Left ventricle myocardium inferior (tissue), 1 donor: Measurements from ENCODE around the gene CLTCL1. TPM values are rescaled to one million over a fixed set of nuclear protein-coding genes. Genes with fewer than 3 reads are reported as not detected.
"Not testable (repeated sequence)": the region's sequence is repeated elsewhere in the genome, so short reads cannot be mapped to it uniquely, and the experiment has no call there.

Experiments
- DNase-seq: peaks from one replicate; pipeline ENCODE4 v3.0.0-alpha.2; 2020
- H3K27ac ChIP-seq: fragments of 200-600 bp; replicated peaks from 2 replicates; pipeline ENCODE4 v1.8.0; 2021
- H3K27me3 ChIP-seq: fragments of 200-600 bp; 2 replicates; pipeline ENCODE4 v1.8.0; 2021; ENCODE audit warnings: low read depth
- H3K36me3 ChIP-seq: fragments of 200-600 bp; 2 replicates; pipeline ENCODE4 v1.8.0; 2021
- H3K4me1 ChIP-seq: fragments of 200-600 bp; 2 replicates; pipeline ENCODE4 v1.8.0; 2021
- H3K4me3 ChIP-seq: fragments of 200-600 bp; 2 replicates; pipeline ENCODE4 v1.8.0; 2021; ENCODE audit warnings: mild to moderate bottlenecking, moderate library complexity
- H3K9me3 ChIP-seq: fragments of 200-600 bp; replicated peaks from 2 replicates; pipeline ENCODE4 v1.8.0; 2021
- intact Hi-C: fragments of 100-400 bp; cut with micrococcal nuclease; formaldehyde crosslinking; loops from one replicate; pipeline ENCODE4 v1.11.0; 2022
- total RNA-seq: library from RNA; stranded (reverse); fragmentation: NEBNext Ultra II Directional; extraction: Animal tissue kit (Norgen Biotek cat#: 25700); gene quantifications from one replicate; pipeline ENCODE4 v1.2.1, GENCODE V29; 2021
- TF ChIP-seq, protein P1 (sequence below): fragments of 200-600 bp; IDR thresholded peaks from 2 replicates; pipeline ENCODE4 v1.8.0; 2021; ENCODE audit warnings: antibody characterized with exemption, mild to moderate bottlenecking, borderline replicate concordance
- donor health status: DM: no; HTN: yes; CAD: no; lungs with severe emphysema.

Gene CLTCL1
- total RNA-seq, 1 donor from 2014 or later = 9.4 TPM

DNA sequence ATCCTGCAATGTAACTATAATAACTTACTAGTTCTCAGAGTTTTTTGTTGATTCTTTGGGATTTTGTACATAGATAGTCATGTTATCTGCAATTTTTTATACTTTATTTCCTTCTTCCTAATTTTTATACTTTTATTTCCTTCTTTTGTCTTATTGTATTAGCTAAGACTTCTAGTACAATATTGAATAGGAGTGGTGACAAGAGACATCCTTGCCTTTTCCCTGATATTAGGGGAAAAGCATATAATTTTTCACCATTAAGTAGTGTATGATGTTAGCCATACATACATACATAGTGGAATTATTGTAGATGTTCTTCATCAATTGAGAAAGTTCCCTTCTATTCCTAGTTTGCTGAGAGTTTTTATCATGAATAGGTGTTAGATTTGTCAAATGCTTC, 27.8 kb upstream of the CLTCL1 start:
- H3K27ac ChIP-seq = no peak overlapping the region
- no peak for DNase-seq
- no peak overlapping the region for H3K4me3 ChIP-seq
- intact Hi-C loops = no loop called here
- H3K4me1 ChIP-seq = no peaks in the 10 kb centered on the region
- TF ChIP-seq, protein P1, sequence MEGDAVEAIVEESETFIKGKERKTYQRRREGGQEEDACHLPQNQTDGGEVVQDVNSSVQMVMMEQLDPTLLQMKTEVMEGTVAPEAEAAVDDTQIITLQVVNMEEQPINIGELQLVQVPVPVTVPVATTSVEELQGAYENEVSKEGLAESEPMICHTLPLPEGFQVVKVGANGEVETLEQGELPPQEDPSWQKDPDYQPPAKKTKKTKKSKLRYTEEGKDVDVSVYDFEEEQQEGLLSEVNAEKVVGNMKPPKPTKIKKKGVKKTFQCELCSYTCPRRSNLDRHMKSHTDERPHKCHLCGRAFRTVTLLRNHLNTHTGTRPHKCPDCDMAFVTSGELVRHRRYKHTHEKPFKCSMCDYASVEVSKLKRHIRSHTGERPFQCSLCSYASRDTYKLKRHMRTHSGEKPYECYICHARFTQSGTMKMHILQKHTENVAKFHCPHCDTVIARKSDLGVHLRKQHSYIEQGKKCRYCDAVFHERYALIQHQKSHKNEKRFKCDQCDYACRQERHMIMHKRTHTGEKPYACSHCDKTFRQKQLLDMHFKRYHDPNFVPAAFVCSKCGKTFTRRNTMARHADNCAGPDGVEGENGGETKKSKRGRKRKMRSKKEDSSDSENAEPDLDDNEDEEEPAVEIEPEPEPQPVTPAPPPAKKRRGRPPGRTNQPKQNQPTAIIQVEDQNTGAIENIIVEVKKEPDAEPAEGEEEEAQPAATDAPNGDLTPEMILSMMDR = no peak
- no peaks in the 10 kb centered on the region for H3K27me3 ChIP-seq
- H3K9me3 ChIP-seq = peaks cover 58% of the 10 kb centered on the region
- peaks cover 5% of the 10 kb centered on the region for H3K36me3 ChIP-seq

DNA sequence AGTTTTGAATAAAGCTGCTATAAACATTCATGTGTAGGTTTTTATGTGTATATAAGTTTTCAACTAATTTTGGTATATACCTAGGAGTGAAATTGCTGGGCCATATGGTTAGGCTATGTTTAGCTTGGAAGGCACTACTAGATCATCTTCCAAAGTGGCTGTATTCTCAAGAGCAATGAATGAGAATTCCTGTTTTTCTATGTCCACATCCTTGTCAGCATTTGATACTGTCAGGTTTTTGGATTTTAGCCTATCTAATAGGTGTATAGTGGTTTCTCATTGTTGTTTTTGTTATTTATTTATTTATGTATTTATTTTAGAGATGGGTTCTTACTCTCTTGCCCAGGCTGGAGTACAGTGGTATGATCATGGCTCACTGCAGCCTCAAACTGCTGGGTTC, 26.3 kb upstream of the CLTCL1 start:
- no peaks in the 10 kb centered on the region for H3K4me1 ChIP-seq
- peaks cover 5% of the 10 kb centered on the region for H3K36me3 ChIP-seq
- intact Hi-C loops = no loop called here
- no peak for DNase-seq
- H3K27ac ChIP-seq = no peak overlapping the region
- no peak overlapping the region for H3K4me3 ChIP-seq
- TF ChIP-seq, protein P1 = no peak
- peaks cover 56% of the 10 kb centered on the region for H3K9me3 ChIP-seq
- no peaks in the 10 kb centered on the region for H3K27me3 ChIP-seq

DNA sequence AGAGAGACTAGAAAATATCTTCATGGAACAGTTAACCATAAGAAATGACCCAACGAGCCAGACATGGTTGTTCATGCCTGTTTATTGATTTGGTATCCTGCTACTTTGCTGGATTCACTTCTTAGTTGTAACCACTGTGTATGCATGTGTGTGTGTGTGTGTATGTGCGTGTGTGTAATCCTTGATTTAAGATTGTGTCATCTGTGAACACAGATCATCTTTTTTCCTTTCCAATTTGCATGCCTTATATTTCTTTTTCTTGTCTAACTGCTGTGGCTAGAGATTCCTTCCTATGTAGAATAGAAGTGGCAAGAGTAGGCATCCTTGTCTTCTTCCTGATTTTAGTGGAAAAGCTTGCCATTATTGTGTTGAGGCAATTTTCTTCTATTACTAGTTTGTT, 16.4 kb upstream of the CLTCL1 start:
- H3K27me3 ChIP-seq = no peaks in the 10 kb centered on the region
- no peaks in the 10 kb centered on the region for H3K9me3 ChIP-seq
- DNase-seq = no peak
- no peak overlapping the region for H3K4me3 ChIP-seq
- intact Hi-C loops = no loop called here
- H3K4me1 ChIP-seq = no peaks in the 10 kb centered on the region
- H3K27ac ChIP-seq = no peak overlapping the region
- TF ChIP-seq, protein P1 = no peak
- H3K36me3 ChIP-seq = no peaks in the 10 kb centered on the region

DNA sequence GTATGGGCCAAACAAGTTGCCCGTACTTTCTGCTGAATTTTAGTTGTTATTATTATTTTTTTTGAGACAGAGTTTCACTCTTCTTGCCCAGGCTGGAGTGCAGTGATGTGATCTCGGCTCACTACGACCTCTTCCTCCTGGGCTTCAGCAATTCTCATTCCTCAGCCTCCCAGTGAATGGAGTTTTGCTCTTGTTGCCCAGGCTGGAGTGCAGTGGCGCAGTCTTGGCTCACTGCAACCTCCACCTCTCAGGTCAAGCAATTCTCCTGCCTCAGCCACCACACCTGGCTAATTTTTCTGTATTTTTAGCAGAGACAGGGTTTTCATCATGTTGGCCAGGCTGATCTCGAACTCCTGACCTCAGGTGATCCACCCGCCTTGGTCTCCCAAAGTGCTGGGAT, 15.0 kb upstream of the CLTCL1 start:
- H3K27me3 ChIP-seq, H3K36me3 ChIP-seq, DNase-seq, H3K4me3 ChIP-seq, H3K9me3 ChIP-seq, intact Hi-C loops, H3K4me1 ChIP-seq, H3K27ac ChIP-seq: not testable (repeated sequence)

DNA sequence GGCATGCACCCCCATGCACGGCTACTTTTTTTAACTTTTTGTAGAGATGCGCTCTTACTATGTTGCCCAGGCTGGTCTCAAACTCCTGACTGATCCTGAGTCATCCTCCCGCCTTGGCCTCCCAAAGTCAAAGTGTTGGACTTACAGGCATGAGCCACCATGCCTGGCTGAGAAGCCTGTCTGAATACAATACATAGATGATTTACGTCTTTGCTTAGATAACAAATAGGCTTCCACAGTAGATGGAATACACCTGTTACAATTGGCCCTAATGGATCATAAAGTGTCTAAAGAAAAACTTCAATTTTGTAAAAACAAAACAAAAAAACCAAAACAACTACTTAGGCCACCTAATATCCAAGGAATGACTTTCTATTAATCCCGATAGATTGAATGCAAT, 13.0 kb upstream of the CLTCL1 start:
- Histone ChIP-seq H3K36me3 (no peaks in the 10 kb centered on the region), H3K27me3 (no peaks in the 10 kb centered on the region), H3K4me3 (no peak overlapping the region), H3K9me3 (no peaks in the 10 kb centered on the region), H3K4me1 (no peaks in the 10 kb centered on the region), H3K27ac (no peak overlapping the region)
- DNase-seq = no peak
- intact Hi-C loops = no loop called here
- TF ChIP-seq, protein P1 = no peak

DNA sequence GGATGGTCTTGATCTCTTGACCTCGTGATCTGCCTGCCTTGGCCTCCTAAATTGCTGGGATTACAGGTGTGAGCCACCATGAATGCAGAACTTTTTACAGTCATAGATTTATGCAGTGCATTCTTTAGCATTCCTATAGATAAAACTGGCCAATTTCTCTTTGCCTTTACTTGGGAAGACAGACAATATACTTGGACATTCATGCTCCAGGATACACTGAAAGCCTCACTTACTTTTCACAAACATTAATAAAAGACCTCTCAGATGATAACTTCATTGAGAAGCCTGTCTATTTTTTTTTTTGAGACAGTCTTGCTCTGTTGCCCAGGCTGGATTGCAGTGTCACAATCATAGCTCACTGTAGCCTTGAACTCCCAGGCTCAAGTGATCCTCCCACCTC, 12.3 kb upstream of the CLTCL1 start:
- TF ChIP-seq, protein P1 = no peak
- no peak overlapping the region for H3K4me3 ChIP-seq
- no peaks in the 10 kb centered on the region for H3K9me3 ChIP-seq
- intact Hi-C loops = no loop called here
- no peaks in the 10 kb centered on the region for H3K36me3 ChIP-seq
- no peaks in the 10 kb centered on the region for H3K27me3 ChIP-seq
- DNase-seq = no peak
- no peaks in the 10 kb centered on the region for H3K4me1 ChIP-seq
- H3K27ac ChIP-seq = no peak overlapping the region
